Measurements from ENCODE around the gene PPM1D. TPM values are rescaled to one million over a fixed set of nuclear protein-coding genes. Genes with fewer than 3 reads are reported as not detected.

The PPM1D gene
- total and polyA plus RNA-seq, 2 donors (not counting 1 experiment from before 2014, with no cell fraction given): 6.5 to 27.2 TPM

DNA sequence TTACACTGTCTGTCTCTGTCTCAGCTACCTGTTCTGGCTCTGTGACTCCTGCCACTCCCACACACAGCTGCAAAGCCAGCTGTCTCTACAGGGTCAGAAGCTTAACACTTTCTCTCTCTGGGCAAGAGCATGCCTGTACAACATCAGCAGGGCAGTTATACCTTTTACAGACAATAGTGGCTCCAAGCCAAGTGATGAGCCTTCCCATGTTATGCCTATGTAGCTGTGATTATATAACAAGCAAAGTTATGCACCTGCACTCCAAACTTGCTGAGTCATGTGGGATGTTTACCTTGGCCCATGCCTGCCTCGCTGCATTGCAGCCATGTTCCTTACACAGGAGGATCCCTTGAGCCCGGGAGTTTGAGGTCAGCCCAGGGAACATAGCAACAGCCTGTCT lies 42.2 kb upstream of the PPM1D start:
- Mint-ChIP-seq H3K4me1 (no peaks in the 10 kb centered on the region), H3K4me3 (no peak overlapping the region), H3K27ac (no peak overlapping the region), H3K9me3 (ENCODE audit: insufficient read depth) (peaks cover 11% of the 10 kb centered on the region), H3K27me3 (no peaks in the 10 kb centered on the region)
- H3K9ac ChIP-seq (ENCODE audit: low read length): no peak overlapping the region
- intact Hi-C loops (cut with micrococcal nuclease): no loop called here
- no peaks in the 10 kb centered on the region for H3K4me1 ChIP-seq (ENCODE audit: control insufficient read depth in 2 of 2, insufficient read depth in 2 of 2, low read length in 2 of 2)
- H3K9me3 ChIP-seq (ENCODE audit: control extremely low read depth in 1 of 3, control insufficient read depth in 2 of 3, insufficient read depth in 1 of 3, low read length in 2 of 3): peaks cover 1 to 68% (median 22%) of the 10 kb centered on the region in 3 donors
- H3K4me2 ChIP-seq (replicated peaks; ENCODE audit: low read depth, low read length, poor library complexity, severe bottlenecking): no peak overlapping the region
- WGBS (ENCODE audit: insufficient coverage): no CpG with 5 or more reads among the region's 2 CpGs
- no peaks in the 10 kb centered on the region for H4K20me1 ChIP-seq (ENCODE audit: control insufficient read depth, insufficient read depth, low read length, poor library complexity, severe bottlenecking)
- H3K36me3 ChIP-seq (replicated peaks in 1 of 2; ENCODE audit: control extremely low read depth in 1 of 2, control insufficient read depth in 1 of 2, extremely low read depth in 1 of 2, insufficient read depth in 2 of 2, low read length in 1 of 2): no peaks in the 10 kb centered on the region
- TF ChIP-seq CTCF (IDR thresholded peaks at IDR 0.05): no peak
- no peak for TF ChIP-seq EZH2 (IDR thresholded peaks at IDR 0.05; ENCODE audit: borderline replicate concordance, insufficient read depth, low read depth, low read length, poor library complexity, severe bottlenecking)
- H3K79me2 ChIP-seq (ENCODE audit: control insufficient read depth, insufficient read depth, low read length): no peaks in the 10 kb centered on the region
- H2AFZ ChIP-seq (ENCODE audit: insufficient read depth, low read depth, low read length, poor library complexity, severe bottlenecking): no peak overlapping the region
- H3K27ac ChIP-seq (ENCODE audit: low read length in 2 of 2): no peak overlapping the region
- no peak overlapping the region for H3K4me3 ChIP-seq (ENCODE audit: control extremely low read depth in 1 of 5, extremely low read depth in 1 of 5, insufficient read depth in 1 of 5, low read depth in 2 of 5, low read length in 4 of 5)
- DNase-seq: peak; percentile 25
- H3K27me3 ChIP-seq (replicated peaks in 1 of 4; ENCODE audit: control extremely low read depth in 1 of 4, control insufficient read depth in 3 of 4, insufficient read depth in 4 of 4, low read length in 3 of 4): no peaks in the 10 kb centered on the region
- POLR2A ChIA-PET: no interaction called here
- ATAC-seq (ENCODE audit: low read depth): no peak
- CTCF ChIA-PET: interaction anchor here (0.6 to 0.9 kb wide), 3 partner anchors 10 to 420 kb away, joined by 3 to 4 read pairs (median 4); no protein-coding TSS in a partner anchor

- Histone ChIP-seq H3K4me1 (ENCODE audit: control insufficient read depth in 2 of 2, insufficient read depth in 2 of 2, low read length in 2 of 2) (no peaks in the 10 kb centered on the region), H3K27ac (ENCODE audit: low read length in 2 of 2) (no peak overlapping the region), H4K20me1 (ENCODE audit: control insufficient read depth, insufficient read depth, low read length, poor library complexity, severe bottlenecking) (no peaks in the 10 kb centered on the region), H3K79me2 (ENCODE audit: control insufficient read depth, insufficient read depth, low read length) (no peaks in the 10 kb centered on the region), H3K36me3 (replicated peaks in 1 of 2; ENCODE audit: control extremely low read depth in 1 of 2, control insufficient read depth in 1 of 2, extremely low read depth in 1 of 2, insufficient read depth in 2 of 2, low read length in 1 of 2) (no peaks in the 10 kb centered on the region), H3K4me3 (ENCODE audit: control extremely low read depth in 1 of 5, extremely low read depth in 1 of 5, insufficient read depth in 1 of 5, low read depth in 2 of 5, low read length in 4 of 5) (no peak overlapping the region), H3K4me2 (replicated peaks; ENCODE audit: low read depth, low read length, poor library complexity, severe bottlenecking) (no peak overlapping the region), H3K27me3 (replicated peaks in 1 of 4; ENCODE audit: control extremely low read depth in 1 of 4, control insufficient read depth in 3 of 4, insufficient read depth in 4 of 4, low read length in 3 of 4) (no peaks in the 10 kb centered on the region), H3K9ac (ENCODE audit: low read length) (no peak overlapping the region), H2AFZ (ENCODE audit: insufficient read depth, low read depth, low read length, poor library complexity, severe bottlenecking) (no peak overlapping the region), H3K9me3 (ENCODE audit: control extremely low read depth in 1 of 3, control insufficient read depth in 2 of 3, insufficient read depth in 1 of 3, low read length in 2 of 3) (peaks cover 1 to 52% (median 22%) of the 10 kb centered on the region in 3 donors)
- intact Hi-C loops (cut with micrococcal nuclease): no loop called here
- H3K9me3 Mint-ChIP-seq (ENCODE audit: insufficient read depth): peaks cover 11% of the 10 kb centered on the region
- ChIA-PET CTCF (interaction anchor here (0.5 to 2.6 kb wide), 3 partner anchors 10 to 337 kb away, joined by 3 to 14 read pairs (median 3); no protein-coding TSS in a partner anchor), POLR2A (no interaction called here)
- ATAC-seq (ENCODE audit: low read depth) (no peak), DNase-seq (no peak)
- no peaks in the 10 kb centered on the region for H3K27me3 Mint-ChIP-seq
- H3K4me3 Mint-ChIP-seq: no peak overlapping the region
- no peaks in the 10 kb centered on the region for H3K4me1 Mint-ChIP-seq
- no peak overlapping the region for H3K27ac Mint-ChIP-seq
- TF ChIP-seq EZH2 (IDR thresholded peaks at IDR 0.05; ENCODE audit: borderline replicate concordance, insufficient read depth, low read depth, low read length, poor library complexity, severe bottlenecking) (no peak), CTCF (IDR thresholded peaks at IDR 0.05) (no peak)
- 99% methylated on average over 7 of the region's 8 CpGs for WGBS (ENCODE audit: insufficient coverage)
Measured at GRCh38 chr17:60559659-60559994, 40.4 kb upstream of the PPM1D start.
